A549 treated with Mapracorat at 1 μM for 4 hours (cell line): ENCODE measurements around the gene FUZ. TPM values are rescaled to one million over a fixed set of nuclear protein-coding genes. Genes with fewer than 3 reads are reported as not detected.

Source experiments
- total RNA-seq: library from RNA; stranded (reverse); fragments of 200-300 nt; extraction: Qiagen RNA extraction; gene quantifications from 5 replicates; pipeline ENCODE4 v1.2.3, GENCODE V29; 2022

The FUZ gene
- 13.3 to 16.4 TPM (median 14.5 TPM) in 5 replicates for total RNA-seq

DNA sequence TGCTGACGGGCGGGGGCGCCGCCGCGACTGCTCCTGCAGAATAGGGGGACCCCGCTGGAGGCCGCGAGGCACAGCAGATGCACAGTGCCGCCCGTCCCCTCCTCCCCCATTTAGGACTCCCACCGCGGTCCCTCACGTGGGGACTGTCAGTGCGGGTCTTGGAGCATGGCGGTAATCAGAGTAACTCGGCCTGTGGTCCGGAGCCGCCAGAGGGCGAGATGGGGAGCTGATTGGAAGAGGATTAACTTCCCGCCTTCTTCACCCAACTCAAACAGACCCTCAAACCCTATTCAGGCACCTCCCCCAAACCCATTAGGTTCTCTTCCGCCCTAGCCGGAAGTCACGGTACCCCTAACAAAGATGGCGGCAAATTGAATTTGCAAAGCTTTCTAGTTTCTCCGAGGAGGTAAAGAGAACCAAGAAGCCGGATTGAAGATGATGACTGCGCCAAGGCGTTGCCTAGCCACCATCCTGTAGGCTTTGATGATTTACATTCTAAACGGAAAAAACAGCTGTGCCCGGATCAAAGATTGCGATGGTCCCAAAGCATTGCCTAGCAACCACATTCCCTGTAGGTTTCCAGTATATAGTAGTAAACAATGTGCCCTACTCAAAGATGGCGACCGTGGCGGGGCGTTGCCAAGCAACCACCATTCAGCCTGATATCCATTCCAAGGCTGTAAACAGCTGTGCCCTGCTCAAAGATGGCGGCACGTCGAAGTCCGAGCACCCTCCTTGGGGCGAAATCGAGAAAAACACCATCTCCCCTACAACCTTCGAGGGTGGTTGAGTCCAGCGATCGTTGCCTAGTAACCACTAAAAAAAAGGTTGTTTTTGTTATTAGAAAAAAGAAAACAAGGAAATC lies at the start of gene FUZ:
TSS of gene FUZ (minus strand) at position 296 of the 865 bp plus-strand sequence. CDS start at position 110, 186 bp downstream.

DNA sequence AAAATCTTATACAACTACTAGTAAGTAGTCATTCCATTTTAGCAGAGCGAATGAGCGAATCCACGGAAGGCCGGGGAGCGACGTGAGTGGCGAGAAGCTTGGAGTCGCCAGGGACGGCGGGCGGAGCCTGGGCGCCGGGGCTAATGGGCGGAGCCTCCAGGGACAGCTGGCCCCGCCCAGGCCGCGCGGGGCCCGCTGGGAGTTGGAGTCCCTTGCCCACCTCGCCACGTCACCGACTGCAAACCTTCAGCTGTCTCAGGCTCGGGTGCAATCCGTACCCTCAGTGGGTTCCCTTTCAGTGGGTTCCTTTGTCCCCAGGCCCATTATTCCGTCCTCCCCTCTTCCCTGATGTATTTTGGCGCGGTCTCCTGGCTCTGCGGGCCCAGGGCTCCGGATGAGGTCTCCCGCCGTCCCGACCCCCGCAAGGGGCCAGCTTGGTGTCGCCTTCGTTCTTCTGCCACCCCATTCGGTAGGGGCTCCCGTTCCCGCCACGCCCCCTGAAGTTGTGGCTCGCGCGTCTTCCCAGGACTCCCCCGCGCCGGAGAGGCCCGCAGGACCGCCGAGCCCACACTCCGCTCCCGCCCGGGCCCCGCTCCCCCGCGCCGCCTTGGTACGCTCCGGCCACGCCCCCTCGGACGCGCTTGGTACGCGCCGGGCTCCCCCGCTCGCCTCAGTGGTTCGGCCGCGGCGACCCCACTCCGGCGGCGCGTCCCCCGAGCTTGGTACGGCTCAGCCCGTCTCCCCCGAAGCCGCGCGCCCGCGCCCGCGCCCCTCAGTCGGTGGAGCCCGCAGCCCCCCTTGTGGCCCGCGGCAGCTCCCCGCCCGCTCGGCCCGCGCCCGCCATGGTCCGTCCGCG lies 37.6 kb upstream of the FUZ start, which contains the start of gene PTOV1:
TSS of gene PTOV1 (plus strand) at position 673 of the 856 bp plus-strand sequence.

GRCh38 chr19:49817964-49818648 lies 5.0 kb upstream of the FUZ start, which contains the start of gene MED25:
MED25 (plus strand) TSS chr19:49818289; CDS start chr19:49818342, 53 bp downstream.

GRCh38 chr19:49766930-49767299 lies 46.2 kb downstream of the FUZ start, which contains the start of gene AP2A1:
AP2A1 (plus strand) TSS chr19:49767001; CDS start chr19:49767134, 133 bp downstream.

GRCh38 chr19:49763230-49763629 lies 49.9 kb downstream of the FUZ start, which contains the start of gene TSKS:
TSKS (minus strand) TSS chr19:49763306; CDS start chr19:49763247, 59 bp downstream.

Other genes starting within 250 kb of the FUZ start
- 88.3 to 108 TPM (median 105 TPM) in 5 replicates for gene NOSIP, start 232.7 kb downstream of the FUZ start, total RNA-seq
- gene PRRG2, start 232.0 kb downstream of the FUZ start, total RNA-seq, result 0.44 to 1.1 TPM (median 0.75 TPM) in 5 replicates
- 25.0 to 35.5 TPM (median 34.0 TPM) in 5 replicates for gene PRR12, start 222.1 kb downstream of the FUZ start, total RNA-seq
- gene RRAS, start 173.1 kb downstream of the FUZ start, total RNA-seq, result 99.6 to 157 TPM (median 144 TPM) in 5 replicates
- gene SCAF1, start 171.1 kb downstream of the FUZ start, total RNA-seq, result 39.5 to 69.3 TPM (median 65.3 TPM) in 5 replicates
- 74.8 to 117 TPM (median 95.5 TPM) in 5 replicates for gene IRF3, start 147.4 kb downstream of the FUZ start, total RNA-seq
- 53.4 to 73.8 TPM (median 70.9 TPM) in 5 replicates for gene BCL2L12, start 147.4 kb downstream of the FUZ start, total RNA-seq
- 403 to 432 TPM (median 421 TPM) in 5 replicates for gene PRMT1, start 136.0 kb downstream of the FUZ start, total RNA-seq
- gene ADM5, start 123.7 kb downstream of the FUZ start, total RNA-seq, result 3.6 to 7.2 TPM (median 5.1 TPM) in 5 replicates
- gene CPT1C, start 122.2 kb downstream of the FUZ start, total RNA-seq, result 11.0 to 15.0 TPM (median 14.0 TPM) in 5 replicates
- gene TSKS, start 50.0 kb downstream of the FUZ start, total RNA-seq, result not detected in 5 replicates
- gene AP2A1, start 46.3 kb downstream of the FUZ start, total RNA-seq, result 40.1 to 57.8 TPM (median 55.4 TPM) in 5 replicates
- gene MED25, start 5.0 kb upstream of the FUZ start, total RNA-seq, result 45.8 to 71.0 TPM (median 68.3 TPM) in 5 replicates
- 109 to 158 TPM (median 143 TPM) in 5 replicates for gene PTOV1, start 37.9 kb upstream of the FUZ start, total RNA-seq
- 42.9 to 59.9 TPM (median 52.0 TPM) in 5 replicates for gene PNKP, start 54.3 kb upstream of the FUZ start, total RNA-seq
- gene AKT1S1, start 64.1 kb upstream of the FUZ start, total RNA-seq, result 67.2 to 121 TPM (median 103 TPM) in 5 replicates
- gene TBC1D17, start 64.4 kb upstream of the FUZ start, total RNA-seq, result 17.4 to 22.9 TPM (median 20.4 TPM) in 5 replicates
- 0.35 to 0.71 TPM (median 0.59 TPM) in 5 replicates for gene IL4I1, start 83.6 kb upstream of the FUZ start, total RNA-seq
- 39.0 to 57.8 TPM (median 54.8 TPM) in 5 replicates for gene ATF5, start 115.9 kb upstream of the FUZ start, total RNA-seq
- 66.7 to 94.5 TPM (median 87.1 TPM) in 5 replicates for gene NUP62, start 116.2 kb upstream of the FUZ start, total RNA-seq
- 0.04 to 0.14 TPM (median 0.06 TPM) in 4 of 5 replicates, not detected in the other for gene SIGLEC11, start 147.9 kb upstream of the FUZ start, total RNA-seq
- 34.8 to 40.7 TPM (median 38.7 TPM) in 5 replicates for gene VRK3, start 212.1 kb upstream of the FUZ start, total RNA-seq
- 7.7 to 10.2 TPM (median 9.6 TPM) in 5 replicates for gene ZNF473, start 212.7 kb upstream of the FUZ start, total RNA-seq